Stimulated activated CD4-positive, alpha-beta T cell treated with anti-CD3 and anti-CD28 coated beads, Interleukin-4, amount 100 ng/mL, for 1 hour (primary cell): Measurements from ENCODE around the gene RGS3.

ENCODE experiments used
- DNase-seq: peaks from one replicate; pipeline ENCODE4 v3.0.0-alpha.2; 2020

Gene RGS3

DNA sequence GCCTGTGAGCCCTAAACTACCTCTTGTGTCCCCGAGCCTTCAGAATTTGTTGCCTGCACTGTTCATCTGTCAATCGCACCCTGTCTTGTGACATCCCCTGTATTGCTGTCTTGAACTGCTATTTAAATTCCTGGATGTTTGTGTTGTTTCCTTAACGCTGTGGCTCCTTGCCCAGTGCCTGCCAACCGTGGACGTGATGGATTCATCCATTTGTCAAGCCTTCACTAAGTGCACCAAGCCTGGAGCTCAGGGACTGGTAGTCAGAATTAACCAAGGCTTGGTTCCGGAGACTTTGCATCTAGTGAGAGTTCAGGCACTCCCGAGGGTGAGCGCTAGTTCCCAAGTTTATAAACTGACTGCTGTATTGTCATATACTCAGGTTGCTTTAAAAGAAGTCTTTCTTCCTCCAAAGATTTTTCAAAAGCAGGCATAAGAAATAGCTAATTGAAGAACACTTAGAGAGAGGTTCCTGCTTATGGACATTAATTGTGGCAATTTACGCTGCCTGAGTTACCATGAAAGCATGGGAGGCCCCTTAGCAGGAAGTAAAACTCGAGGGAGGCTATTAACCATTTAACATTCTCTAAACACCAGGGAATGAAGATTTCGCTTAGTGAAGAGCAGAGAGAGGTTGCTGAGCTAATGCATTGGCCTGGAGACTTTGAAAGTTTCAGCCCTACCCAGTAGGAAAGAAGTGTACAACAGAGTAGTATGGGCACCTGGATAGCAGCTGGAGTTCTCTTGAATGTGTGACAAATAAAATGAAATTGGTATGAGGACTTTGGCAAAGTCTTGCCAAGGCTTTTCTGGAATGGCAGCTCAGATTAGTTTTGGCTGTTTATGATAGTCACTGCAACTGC lies 29.0 kb downstream of the RGS3 start:
- DNase-seq, result no peak

DNA sequence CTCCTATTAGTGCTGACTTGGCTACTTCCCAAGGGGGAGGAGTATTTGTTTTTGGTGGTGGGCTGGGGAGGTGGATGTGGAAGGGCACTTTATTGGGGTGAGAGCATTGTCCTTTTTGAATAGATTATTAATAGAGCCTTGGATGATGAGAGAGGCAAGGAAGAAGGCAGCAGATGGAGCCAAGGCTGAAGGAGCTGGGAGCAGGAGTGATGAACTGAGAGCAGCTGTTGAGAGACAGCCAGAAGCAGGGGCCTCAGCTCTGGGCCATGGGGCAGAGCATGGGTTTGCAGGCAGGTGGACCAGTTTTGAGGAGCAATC lies 29.6 kb downstream of the RGS3 start:
- DNase-seq, result no peak

GRCh38 chr9:113495526-113495925 lies 32.0 kb downstream of the RGS3 start:
- DNase-seq, result no peak

GRCh38 chr9:113497051-113497450 lies 33.5 kb downstream of the RGS3 start:
- no peak for DNase-seq

DNA sequence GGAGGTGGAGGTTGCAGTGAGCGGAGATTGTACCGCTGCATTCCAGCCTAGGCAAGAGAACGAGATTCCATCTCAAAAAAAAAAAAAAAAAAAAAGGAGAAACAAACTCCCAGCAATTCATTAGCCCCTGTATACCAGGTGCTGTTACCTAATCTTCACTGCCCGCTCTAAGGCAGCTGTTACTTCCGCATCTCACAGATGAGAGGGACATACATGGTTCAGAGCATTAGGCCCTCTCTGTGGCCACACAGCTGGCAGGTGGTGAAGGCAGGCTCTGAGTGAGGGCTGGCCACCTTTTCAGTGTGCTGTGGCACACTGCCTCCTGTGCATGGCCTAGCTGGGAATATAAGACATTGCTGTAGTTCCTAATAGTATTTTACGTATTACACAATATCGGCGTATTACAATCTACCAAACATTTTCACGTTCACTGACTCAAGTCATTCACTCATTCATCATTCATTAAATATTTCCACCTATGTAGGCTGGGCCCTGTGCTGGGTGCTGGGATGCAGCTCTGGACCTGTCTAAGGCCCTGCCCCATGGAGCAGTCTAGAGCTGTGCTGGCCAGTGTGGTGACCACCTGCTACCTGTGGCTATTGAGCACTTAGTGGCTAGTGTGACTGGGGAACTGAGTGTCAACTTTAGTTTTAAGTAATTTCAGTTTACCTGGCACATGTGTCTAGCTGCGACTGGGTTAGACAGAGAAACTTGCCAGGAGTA lies 35.8 kb downstream of the RGS3 start:
- DNase-seq, result no peak

- no peak for DNase-seq
Measured at GRCh38 chr9:113499876-113500497, 36.5 kb downstream of the RGS3 start.

DNA sequence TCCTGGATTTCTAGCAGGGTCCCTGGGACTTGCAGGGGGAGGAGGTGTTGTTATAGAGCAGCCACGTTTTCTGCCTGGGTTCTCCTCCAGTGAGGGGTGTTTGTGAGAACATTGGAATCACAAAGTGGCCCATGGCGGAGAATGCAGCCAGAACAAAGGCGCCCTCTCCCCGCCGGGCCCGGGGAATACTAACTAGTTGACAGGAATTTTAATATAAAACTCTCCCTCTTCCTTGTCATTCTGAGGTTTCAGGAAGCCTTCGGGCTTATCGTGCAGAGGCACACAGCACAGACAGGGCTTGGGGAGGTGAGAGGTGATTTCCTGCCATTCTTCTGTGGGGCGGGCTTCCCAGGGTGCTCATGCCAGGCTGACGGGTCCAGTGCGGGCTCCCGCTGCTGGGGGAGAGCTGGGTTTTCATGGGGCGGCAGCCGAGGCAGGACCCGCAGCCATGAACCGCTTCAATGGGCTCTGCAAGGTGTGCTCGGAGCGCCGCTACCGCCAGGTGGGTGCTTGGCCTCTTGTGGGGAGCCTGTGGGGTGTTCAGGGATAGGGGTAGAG lies 37.7 kb downstream of the RGS3 start:
- no peak for DNase-seq

DNA sequence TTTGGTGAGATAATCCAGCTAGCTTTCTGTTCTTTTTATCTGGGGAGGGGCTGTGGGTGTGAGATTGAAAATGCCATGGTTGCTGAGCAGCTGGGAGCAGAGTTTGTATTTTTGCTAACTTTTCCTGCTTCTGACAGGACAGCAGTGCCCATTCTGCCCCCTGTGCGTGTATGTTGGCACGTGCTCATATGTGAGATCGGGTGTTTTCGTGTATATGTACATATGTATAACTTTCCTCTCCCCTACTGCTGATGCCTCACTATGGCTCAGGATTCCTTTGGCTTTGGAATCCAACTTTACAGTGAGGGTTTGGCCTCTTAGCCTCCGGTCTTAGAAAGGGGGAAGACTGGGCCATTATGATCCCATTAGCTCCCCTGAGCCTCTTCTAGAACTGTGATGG lies 38.3 kb downstream of the RGS3 start:
- no peak for DNase-seq

- DNase-seq, result no peak
Measured at GRCh38 chr9:113502427-113503034, 39.0 kb downstream of the RGS3 start.

- no peak for DNase-seq
Measured at GRCh38 chr9:113503131-113503541, 39.6 kb downstream of the RGS3 start.

DNA sequence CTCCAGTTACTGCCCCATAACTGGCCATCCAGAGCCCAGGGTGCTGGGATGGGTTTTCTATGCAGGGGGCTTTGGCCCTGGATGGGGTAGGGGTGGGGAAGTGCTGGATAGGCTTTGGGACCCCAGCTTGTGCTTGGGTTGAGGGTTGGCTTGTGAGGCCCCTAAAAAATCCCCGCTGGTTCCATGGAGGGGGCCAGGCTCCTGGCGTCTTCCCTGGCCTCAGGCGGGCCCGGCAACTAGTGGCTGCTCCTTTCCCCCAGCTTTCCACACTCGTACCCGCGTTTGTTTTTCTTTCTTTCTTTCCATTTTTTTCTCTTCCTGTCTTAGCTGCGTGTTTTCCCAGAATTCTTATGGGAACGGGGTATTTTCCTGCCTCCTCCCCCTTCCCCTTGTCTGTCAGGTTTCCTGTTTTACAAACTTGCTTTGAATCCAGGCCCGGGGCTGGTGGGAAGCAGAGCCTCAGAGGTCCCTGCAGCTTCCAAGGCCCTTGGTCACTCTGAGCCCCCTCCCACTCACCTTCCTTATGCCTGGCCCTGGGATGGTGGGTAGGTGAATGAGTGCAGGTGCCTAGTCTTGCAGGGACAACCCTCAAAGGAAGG lies 40.2 kb downstream of the RGS3 start:
- no peak for DNase-seq

GRCh38 chr9:113504725-113505590 lies 41.4 kb downstream of the RGS3 start:
- DNase-seq, result no peak

- no peak for DNase-seq
Measured at GRCh38 chr9:113506090-113506589, 42.6 kb downstream of the RGS3 start.

DNA sequence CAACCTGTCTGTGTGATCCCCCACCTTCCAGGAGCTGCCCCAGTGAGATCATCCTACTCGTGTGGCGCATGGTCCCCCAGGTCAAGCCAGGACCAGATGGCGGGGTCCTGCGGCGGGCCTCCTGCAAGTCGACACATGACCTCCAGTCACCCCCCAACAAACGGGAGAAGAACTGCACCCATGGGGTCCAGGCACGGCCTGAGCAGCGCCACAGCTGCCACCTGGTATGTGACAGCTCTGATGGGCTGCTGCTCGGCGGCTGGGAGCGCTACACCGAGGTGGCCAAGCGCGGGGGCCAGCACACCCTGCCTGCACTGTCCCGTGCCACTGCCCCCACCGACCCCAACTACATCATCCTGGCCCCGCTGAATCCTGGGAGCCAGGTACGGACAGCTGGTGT lies 43.7 kb downstream of the RGS3 start:
- DNase-seq, result no peak

- no peak for DNase-seq
Measured at GRCh38 chr9:113508111-113508749, 44.7 kb downstream of the RGS3 start.

DNA sequence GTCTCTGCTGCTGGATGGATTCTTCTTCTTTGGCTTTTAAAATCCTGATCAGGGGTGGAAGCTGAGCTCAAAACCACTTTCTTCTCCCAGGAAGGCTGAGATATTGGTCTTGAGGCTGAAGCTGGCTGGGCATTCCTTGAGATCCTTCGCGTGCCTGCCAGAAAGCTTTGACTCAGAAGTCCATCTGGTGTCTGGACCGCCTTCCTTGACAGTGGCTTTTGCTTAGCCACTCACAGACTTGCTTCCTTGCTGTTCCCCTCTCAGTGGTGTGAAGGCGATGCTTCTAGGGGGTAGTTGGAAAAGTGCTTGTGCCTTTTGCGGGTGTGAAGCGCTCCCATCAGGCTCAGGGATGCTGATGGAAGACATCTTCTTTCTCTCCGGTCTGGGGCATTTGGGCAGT lies 45.9 kb downstream of the RGS3 start:
- DNase-seq, result no peak

GRCh38 chr9:113511047-113511521 lies 47.6 kb downstream of the RGS3 start:
- no peak for DNase-seq

DNA sequence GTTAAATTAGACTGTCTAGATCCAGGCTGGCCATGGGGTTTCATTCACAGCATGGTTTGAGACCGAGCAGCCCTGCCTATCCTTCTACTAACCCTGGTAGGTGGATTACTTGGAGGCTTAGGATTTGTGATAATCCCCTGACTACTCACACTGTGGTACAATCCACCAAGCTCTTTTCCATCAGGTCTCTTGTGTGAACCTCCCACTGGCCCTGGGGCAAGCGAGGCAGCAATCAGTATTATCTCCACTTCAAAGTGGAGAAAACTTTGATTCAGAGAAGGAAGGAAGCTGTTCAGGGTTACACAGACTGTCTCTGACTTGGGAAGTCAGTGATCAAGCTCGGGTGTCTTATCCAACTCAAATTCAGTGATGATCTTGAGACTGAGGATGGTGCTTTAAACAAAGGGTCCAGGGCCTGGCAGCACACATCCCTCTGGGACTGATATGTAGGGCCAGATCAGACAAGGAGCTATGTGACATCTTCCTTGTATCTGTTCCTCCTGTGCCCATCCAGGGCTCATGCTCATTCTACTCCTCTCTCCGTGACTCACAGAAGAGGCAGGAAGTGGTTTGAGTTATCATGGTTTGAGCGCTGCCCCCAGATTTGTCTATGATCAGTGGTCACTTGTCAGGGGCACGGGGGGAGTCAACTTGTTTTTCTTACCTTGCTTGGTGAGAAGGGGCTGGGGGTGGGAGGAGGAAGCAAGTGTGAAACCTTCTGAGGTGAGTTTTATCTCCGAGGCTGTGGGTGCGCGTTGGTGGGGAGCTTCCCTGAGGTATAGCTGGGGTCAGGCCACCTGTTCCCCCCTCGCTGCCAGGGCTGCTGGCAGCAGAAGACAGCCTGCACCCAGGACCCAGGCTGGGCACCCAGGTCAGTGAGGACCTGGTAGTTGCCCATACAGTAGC lies 48.6 kb downstream of the RGS3 start:
- DNase-seq, result peak; percentile 69

- DNase-seq, result no peak
Measured at GRCh38 chr9:113513111-113513510, 49.6 kb downstream of the RGS3 start.

- no peak for DNase-seq
Measured at GRCh38 chr9:113513536-113513935, 50.0 kb downstream of the RGS3 start.
